ENCODE measurements around the gene PRR33. TPM values are rescaled to one million over a fixed set of nuclear protein-coding genes. Genes with fewer than 3 reads are reported as not detected.

The PRR33 gene
- total RNA-seq, 1 donor from 2014 or later, result not detected

- DNase-seq (ENCODE audit: low spot score), result peak; percentile 17
- Mint-ChIP-seq H3K27me3 (ENCODE audit: low read depth) (peaks cover 13% of the 10 kb centered on the region), H3K27ac (ENCODE audit: unreplicated experiment) (no peak overlapping the region), H3K9me3 (ENCODE audit: low read depth) (no peaks in the 10 kb centered on the region), H3K4me3 (ENCODE audit: unreplicated experiment) (no peak overlapping the region), H3K36me3 (ENCODE audit: low read depth) (peaks cover 4% of the 10 kb centered on the region), H3K4me1 (ENCODE audit: low read depth) (peaks cover 13% of the 10 kb centered on the region)
- TF ChIP-seq, protein P1, sequence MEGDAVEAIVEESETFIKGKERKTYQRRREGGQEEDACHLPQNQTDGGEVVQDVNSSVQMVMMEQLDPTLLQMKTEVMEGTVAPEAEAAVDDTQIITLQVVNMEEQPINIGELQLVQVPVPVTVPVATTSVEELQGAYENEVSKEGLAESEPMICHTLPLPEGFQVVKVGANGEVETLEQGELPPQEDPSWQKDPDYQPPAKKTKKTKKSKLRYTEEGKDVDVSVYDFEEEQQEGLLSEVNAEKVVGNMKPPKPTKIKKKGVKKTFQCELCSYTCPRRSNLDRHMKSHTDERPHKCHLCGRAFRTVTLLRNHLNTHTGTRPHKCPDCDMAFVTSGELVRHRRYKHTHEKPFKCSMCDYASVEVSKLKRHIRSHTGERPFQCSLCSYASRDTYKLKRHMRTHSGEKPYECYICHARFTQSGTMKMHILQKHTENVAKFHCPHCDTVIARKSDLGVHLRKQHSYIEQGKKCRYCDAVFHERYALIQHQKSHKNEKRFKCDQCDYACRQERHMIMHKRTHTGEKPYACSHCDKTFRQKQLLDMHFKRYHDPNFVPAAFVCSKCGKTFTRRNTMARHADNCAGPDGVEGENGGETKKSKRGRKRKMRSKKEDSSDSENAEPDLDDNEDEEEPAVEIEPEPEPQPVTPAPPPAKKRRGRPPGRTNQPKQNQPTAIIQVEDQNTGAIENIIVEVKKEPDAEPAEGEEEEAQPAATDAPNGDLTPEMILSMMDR (IDR thresholded peaks at IDR 0.05), result no peak
Measured at GRCh38 chr11:1912289-1912878, 20.7 kb upstream of the PRR33 start.

GRCh38 chr11:1909524-1909923 lies 17.8 kb upstream of the PRR33 start:
- H3K27ac Mint-ChIP-seq (ENCODE audit: unreplicated experiment), result no peak overlapping the region
- peak; percentile 12 for DNase-seq (ENCODE audit: low spot score)

DNA sequence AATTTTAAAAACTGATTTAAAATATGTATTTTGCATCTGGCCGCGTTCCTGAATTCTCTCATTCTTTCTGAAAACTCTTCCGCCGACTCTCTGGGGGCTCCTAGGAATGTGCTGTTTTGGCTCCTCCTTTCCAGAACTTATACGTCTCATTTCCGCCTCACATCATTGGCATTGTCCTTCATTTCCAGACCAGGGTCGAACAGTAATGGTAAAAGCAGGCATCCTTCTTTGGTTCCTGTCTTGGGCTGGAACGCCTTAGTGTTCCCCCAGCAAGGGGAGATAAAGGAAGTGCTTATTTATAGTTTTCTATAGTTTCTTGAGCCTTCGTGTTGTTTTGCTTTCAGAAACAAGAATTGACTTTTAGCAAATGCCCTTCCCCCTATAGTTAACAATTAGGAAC lies 16.9 kb upstream of the PRR33 start:
- TF ChIP-seq, protein P1 (IDR thresholded peaks at IDR 0.05), result no peak
- DNase-seq (ENCODE audit: low spot score), result no peak
- Mint-ChIP-seq H3K36me3 (ENCODE audit: low read depth) (no peaks in the 10 kb centered on the region), H3K27ac (ENCODE audit: unreplicated experiment) (peak overlapping the region; percentile 65), H3K4me1 (ENCODE audit: low read depth) (peaks cover 13% of the 10 kb centered on the region), H3K4me3 (ENCODE audit: unreplicated experiment) (peak overlapping the region; percentile 17), H3K27me3 (ENCODE audit: low read depth) (peaks cover 6% of the 10 kb centered on the region), H3K9me3 (ENCODE audit: low read depth) (no peaks in the 10 kb centered on the region)

More at GRCh38 chr11:1909524-1909923, 17.8 kb upstream of the PRR33 start:
- peaks cover 13% of the 10 kb centered on the region for H3K4me1 Mint-ChIP-seq (ENCODE audit: low read depth)
- TF ChIP-seq, protein P1 (IDR thresholded peaks at IDR 0.05), result no peak
- H3K4me3 Mint-ChIP-seq (ENCODE audit: unreplicated experiment), result no peak overlapping the region
- no peaks in the 10 kb centered on the region for H3K9me3 Mint-ChIP-seq (ENCODE audit: low read depth)
- H3K27me3 Mint-ChIP-seq (ENCODE audit: low read depth), result peaks cover 12% of the 10 kb centered on the region
- peaks cover 2% of the 10 kb centered on the region for H3K36me3 Mint-ChIP-seq (ENCODE audit: low read depth)

DNA sequence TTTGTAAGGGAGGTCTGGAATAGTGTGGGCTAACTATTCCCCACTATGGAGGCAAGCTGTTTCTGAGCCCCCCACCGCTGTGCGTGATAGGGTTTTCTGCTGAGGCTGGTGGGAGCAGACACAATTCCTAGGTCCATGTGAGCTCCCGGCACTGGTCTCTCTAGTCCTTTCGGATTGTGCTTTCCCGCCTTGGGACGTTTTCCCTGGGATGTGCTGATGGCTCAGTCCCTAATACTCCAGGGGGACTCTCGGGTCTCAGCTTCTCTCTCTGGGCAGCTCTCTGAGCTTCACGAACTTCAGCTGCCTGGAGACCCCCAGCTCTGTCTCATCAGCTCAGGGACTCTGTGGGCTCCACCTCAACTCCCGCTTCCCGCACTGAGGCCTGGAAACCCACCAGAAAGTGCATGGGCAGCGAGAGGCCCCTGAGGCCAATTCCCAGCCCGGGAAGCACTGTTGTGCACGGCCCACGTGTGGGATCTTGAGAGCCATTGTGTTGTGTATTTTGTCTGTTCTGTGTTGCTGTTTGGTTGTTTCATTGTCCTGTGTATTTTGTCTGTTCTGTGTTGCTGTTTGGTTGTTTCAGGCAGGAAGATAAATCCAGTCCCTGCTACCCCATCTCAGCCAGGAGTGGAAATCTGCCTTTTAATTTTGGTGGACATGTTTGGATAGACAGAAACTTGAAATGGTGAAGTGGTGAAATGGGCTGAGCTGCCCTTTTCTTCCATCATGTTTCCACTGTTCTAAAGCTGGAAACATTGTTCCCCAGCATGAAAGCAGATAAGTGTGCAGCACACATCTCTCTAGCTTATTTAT lies 15.1 kb upstream of the PRR33 start:
- no peak overlapping the region for H3K4me3 Mint-ChIP-seq (ENCODE audit: unreplicated experiment)
- no peaks in the 10 kb centered on the region for H3K9me3 Mint-ChIP-seq (ENCODE audit: low read depth)
- H3K36me3 Mint-ChIP-seq (ENCODE audit: low read depth), result no peaks in the 10 kb centered on the region
- peaks cover 6% of the 10 kb centered on the region for H3K27me3 Mint-ChIP-seq (ENCODE audit: low read depth)
- H3K27ac Mint-ChIP-seq (ENCODE audit: unreplicated experiment), result no peak overlapping the region
- peak; percentile 63 for DNase-seq (ENCODE audit: low spot score)
- H3K4me1 Mint-ChIP-seq (ENCODE audit: low read depth), result peaks cover 13% of the 10 kb centered on the region
- TF ChIP-seq, protein P1 (IDR thresholded peaks at IDR 0.05), result no peak

DNA sequence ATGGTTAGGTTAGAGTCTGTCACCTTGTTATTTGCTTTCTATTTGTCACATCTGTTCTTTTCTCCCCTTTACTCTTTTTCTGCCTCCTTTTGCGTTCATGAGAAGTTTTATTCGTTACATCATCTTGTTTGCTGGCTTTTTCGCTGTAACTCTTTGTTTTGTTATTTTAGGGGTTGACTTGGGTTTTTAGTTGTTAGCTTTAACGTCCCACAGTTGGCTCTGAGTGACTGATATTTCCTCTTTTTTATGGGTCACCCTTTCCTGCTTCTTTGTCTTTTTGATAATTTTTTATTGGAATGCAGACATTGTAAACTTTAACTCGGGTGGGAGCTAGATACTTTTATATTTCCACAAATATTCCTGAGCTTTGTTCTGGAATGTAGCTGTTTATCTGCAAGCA lies 14.5 kb upstream of the PRR33 start:
- Mint-ChIP-seq H3K4me1 (ENCODE audit: low read depth) (peaks cover 13% of the 10 kb centered on the region), H3K27me3 (ENCODE audit: low read depth) (peaks cover 6% of the 10 kb centered on the region), H3K27ac (ENCODE audit: unreplicated experiment) (no peak overlapping the region), H3K36me3 (ENCODE audit: low read depth) (no peaks in the 10 kb centered on the region), H3K9me3 (ENCODE audit: low read depth) (no peaks in the 10 kb centered on the region), H3K4me3 (ENCODE audit: unreplicated experiment) (no peak overlapping the region)
- TF ChIP-seq, protein P1 (IDR thresholded peaks at IDR 0.05), result no peak
- no peak for DNase-seq (ENCODE audit: low spot score)
